Right kidney (tissue), 9 donors: Measurements from ENCODE around the gene MOGAT2.
"Not testable (repeated sequence)": the region's sequence is repeated elsewhere in the genome, so short reads cannot be mapped to it uniquely, and the experiment has no call there.

Source experiments
- DNase-seq: peaks from one replicate; pipeline ENCODE4 v3.0.0-alpha.2; 2016
- long read RNA-seq, 8 donors: transcript quantifications; one replicate each; lab custom pipeline, GENCODE V29; 2026

Gene MOGAT2
- long read RNA-seq, donor 1 = 0 reads
- long read RNA-seq, donor 2 = 0 reads
- long read RNA-seq, donor 3 = 0 reads
- long read RNA-seq, donor 4 = 0 reads
- long read RNA-seq, donor 5 = 0 reads
- long read RNA-seq, donor 6, partial matches to known transcripts = 0 of 1 reads
- long read RNA-seq, donor 6, other reads (novel, unspliced or antisense) = 0 of 1 reads
- long read RNA-seq, donor 7 = 0 reads
- long read RNA-seq, donor 8 = 0 reads

- no peak for DNase-seq
These were observed at the start of gene MOGAT2 for GRCh38 chr11:75717608-75718418. MOGAT2 (plus strand) TSS chr11:75717838; CDS start chr11:75717889, 51 bp downstream.

DNA sequence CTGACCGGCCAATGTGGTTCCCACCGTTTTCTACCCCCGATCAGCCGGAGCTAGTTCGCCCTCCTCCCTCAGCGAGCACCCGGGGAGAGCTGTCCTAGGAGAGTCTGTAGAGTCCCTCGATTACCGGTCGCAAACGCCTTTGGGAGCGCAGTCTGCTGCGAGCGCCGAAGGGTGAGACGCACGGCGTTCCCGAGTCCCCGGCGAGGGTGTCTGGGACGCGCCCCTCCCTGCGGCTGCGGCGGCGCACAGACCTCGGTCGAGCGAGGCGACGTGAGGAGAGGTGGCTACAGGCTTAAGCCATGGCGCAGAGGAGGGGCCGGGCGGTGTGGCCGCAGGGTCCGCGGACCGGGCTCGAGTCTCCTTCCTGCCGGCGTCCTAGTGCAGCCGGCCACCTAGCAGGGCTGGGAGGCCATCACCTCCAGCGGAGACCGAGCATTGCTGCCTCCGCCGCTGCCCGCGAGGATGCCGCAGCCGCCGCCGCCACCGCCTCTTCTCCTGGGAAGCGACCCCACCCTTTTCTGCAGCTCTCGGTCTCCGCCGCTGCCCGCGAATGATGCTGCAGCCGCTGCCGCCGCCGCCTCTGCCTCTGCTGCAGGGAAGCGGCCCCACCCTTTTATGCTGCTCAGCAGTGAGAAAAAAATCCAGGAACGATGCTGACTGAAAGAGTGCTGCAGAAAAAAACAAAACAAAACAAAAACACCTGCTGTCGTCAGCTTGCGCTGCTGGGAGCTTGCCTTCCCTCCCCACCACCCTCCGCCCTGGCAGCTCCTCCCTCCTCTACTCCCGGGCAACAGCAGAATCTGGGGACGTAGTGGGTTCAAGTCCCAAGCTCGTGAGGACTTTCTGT, 49.0 kb upstream of the MOGAT2 start, which contains the start of gene MAP6:
Gene MAP6 (minus strand): TSS at position 588 of the 847 bp plus-strand sequence. CDS start 669 bp downstream, outside the sequence.
- DNase-seq = peak; percentile 73

- DNase-seq = no peak
These were observed 43.6 kb upstream of the MOGAT2 start for GRCh38 chr11:75673977-75674582.

DNA sequence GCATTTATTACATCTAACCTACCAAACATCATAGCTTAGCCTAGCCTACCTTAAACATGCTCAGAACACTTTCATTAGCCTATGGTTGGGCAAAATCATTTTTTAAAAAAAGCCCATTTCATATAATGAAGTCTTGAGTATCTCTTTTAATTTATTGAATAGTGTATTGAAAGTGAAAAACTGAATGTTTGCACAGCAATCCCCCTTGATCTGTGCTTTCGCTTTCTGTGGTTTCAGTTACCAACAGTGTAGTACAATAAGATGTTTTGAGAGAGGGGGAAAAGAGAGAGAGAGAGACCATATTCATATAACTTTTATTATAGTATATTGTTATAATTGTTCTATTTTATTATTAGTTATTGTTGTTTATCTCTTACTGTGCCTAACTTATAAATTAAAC, 40.4 kb upstream of the MOGAT2 start:
- DNase-seq = no peak

- no peak for DNase-seq
These were observed 39.7 kb upstream of the MOGAT2 start for GRCh38 chr11:75677909-75678308.

- DNase-seq = no peak
These were observed 38.9 kb upstream of the MOGAT2 start for GRCh38 chr11:75678620-75679259.

DNA sequence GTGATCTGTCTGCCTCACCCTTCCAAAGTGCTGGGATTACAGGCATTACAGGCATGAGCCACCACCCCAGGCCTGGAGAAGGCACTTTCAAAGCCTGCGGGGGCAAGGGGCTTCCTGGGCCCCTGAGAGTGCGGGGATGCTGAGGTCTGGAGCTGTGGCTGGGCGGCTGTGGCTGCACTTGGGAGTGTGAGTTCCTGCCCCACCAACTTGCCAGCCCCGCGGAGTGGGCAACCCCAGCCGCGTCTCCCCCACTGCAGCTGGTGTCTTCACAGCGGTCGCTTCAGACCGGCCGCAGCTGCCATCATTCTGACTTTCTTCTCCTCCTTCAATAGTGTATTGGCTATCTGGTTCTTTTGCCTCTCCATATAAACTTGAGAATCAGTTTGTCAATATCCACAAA, 38.1 kb upstream of the MOGAT2 start:
- no peak for DNase-seq

DNA sequence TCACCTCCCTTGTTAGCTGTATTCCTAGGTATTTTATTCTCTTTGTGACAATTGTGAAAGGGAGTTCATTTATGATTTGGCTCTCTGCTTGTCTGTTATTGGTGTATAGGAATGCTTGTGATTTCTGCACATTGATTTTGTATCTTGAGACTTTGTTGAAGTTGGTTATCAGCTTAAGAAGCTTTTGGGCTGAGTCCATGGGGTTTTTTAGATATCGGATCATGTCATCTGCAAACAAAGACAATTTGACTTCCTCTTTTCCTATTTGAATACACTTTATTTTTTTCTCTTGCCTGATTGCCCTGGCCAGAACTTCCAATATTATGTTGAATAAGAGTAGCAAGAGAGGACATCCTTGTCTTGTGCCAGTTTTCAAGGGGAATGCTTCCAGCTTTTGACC, 33.8 kb upstream of the MOGAT2 start:
- not testable (repeated sequence) for DNase-seq

DNA sequence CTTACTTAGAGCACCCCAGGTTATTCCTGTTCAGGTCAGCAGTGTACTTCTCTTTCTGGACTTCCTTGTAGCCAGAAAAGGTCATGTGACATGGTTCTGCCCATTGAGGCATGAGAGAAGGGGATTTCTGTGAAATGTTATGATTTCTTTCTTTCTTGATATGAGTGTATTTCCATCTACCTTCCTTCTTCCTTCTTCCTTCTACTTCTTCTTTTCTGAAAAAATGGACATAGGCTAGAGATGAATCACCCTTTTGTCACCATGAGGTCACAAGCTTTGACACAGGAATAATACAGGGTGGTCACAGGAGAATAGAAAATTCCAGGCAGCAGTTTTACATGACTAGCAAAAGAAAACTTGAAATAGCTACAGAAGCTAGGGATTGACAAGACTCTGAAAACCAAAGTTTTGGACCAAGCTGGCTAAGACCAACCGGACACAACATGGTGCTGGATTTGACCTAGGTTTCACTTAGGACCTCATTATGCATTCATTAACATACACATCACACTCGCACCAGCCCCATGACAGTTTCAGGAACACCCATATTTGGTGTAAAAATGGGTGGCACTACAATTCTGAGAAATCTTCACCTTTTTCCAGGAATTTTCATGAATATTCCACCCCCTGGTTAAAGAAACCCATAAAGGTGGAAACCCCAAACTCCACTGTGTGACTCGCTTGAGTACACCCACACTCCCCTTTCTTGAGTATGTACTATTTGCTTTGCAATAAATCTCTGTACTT, 27.6 kb upstream of the MOGAT2 start:
- DNase-seq = no peak

GRCh38 chr11:75691804-75692203, 25.8 kb upstream of the MOGAT2 start:
- no peak for DNase-seq

- DNase-seq = no peak
These were observed 19.6 kb upstream of the MOGAT2 start for GRCh38 chr11:75697906-75698581.

DNA sequence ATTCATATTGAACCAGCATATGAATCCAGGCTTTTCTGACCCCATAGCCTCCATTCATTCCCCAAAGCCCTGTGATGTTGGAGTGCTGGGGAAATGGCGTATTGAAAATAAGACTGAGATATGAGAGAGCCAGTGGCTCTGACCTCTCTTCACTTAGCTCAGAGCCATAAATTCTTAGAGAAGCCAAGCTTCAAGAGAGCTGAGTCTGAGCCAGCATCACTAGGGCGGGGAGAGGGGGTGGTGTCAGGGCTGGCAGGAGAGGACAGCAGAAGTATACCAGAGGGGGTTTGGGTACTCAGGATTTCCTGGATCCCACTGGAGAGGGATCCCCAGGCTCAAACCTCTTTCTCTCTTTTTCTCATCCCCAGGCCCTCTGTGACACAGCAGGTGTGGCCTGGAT, 16.7 kb upstream of the MOGAT2 start:
- no peak for DNase-seq

- DNase-seq = no peak
These were observed 13.9 kb upstream of the MOGAT2 start for GRCh38 chr11:75703695-75704237.

DNA sequence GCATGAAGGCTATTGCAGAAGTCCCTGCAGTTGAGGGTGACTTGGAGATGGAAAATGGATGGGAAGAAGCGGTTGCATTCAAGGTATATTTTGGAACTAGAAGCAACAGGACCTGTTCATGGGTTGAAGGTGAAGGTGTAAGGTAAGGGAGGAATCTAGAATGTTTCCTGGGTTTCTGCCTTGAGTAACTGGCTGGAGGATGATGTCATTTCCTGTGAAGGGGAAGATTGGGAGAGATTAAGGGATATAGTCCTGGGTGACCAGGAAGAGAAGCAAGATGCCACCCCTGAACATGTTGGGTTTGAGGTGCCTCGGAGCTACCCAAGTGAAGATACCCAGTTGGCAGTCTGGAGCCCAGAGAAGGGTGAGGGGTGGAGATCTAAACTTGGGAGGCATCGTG, 12.1 kb upstream of the MOGAT2 start:
- no peak for DNase-seq

GRCh38 chr11:75706260-75706729, 11.3 kb upstream of the MOGAT2 start:
- peak; percentile 52 for DNase-seq

DNA sequence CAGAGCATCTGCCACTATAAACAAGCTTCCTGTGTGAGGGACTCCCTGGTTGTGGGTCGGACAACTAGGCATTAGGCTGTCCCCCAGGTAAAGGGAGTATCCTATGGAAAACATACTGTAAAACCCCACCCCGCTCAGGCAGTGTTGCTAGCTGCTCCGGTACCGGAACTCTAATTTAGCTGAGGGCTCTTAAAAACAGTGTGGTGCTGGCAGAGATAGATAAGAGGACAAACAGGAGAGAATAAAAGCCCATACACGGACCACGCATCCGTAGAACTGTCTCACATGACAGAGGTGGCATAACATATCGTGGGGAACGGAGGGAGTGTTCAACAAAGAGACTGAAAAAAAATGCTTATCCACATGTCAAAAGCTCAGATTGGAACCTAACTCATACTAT, 3.4 kb upstream of the MOGAT2 start:
- DNase-seq = no peak

DNA sequence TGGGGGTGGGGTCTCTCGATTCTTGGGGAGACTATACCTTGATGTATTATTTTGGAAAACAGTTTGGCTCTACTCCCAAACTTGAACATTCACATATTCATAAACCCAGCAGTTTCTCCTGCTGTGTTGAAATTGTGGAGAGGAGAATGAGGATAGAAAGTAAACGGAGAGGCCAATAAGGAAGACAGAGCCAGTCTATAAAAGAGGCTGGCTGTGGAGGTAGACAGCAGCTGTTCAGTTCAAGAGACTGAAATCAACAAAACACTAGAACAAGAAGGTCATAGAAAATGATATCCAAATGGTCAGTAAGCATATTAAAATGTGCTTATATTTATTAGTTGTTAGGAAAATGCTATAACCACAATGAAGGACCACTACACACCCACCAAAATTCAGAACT, 1.9 kb upstream of the MOGAT2 start:
- DNase-seq = no peak

GRCh38 chr11:75716659-75717058, 979 bp upstream of the MOGAT2 start:
- DNase-seq = no peak

DNA sequence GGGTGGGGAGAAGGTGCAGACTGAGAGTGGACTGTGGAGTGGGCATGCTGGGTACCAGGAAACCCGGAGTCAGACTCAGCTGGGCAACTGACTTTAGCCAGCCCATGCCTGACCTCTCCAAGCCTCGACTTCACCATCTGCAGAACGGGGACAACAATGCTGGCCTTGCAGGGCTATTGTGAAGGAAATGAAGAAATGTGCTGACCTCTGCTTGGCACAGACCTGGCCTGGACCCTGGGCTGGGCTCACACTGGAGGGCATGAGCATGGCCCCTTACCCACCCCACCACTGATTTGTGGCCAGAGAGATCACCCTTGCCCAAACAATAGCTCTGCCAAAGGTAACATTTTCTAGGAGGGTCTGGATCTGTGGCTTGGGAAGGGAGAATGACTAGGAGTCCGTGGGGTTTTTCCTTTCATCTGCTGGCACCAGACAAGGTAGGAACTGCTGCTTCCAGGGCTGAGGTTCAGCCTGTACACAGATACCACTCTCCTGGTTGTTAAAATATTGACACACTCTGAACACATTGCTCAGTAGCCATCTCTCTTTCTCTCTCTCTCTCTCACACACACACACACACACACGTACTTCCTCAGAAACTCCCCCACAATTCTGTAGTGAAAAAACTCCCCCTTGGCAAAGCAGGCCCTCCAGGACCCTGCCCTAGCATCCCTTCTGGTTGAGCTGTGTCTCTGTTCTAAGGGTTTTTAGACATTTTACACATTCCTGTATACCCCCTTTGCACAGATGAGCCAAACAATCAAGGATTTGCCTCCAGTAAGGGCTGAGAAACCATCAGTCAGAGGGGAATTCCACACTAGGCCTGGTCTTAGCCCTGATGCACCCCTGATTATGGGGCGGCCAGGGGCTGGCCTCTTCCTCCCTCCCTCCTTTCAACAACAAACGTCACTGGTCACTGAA, 1.0 kb downstream of the MOGAT2 start:
- no peak for DNase-seq
